ENCODE data around the gene FAM200C.

Gene FAM200C

DNA sequence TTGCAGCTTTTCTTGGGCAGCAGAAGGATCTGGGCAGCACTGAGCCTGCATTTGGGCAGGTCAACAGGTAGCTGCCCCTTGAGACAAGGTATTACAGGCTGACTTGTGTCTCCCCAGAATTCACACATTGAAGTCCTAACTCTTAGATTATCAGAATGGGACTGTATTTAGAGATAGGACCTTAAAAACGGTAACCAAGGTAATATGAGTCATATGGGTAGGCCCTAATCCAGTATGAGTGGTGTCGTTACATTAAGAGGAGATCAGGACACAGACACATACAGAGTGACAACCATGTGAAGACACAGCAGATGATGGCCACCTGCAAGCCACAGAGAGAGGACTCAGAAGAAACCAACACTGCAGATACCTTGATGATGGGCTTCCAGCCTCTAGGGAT is 32.6 kb downstream of the FAM200C start:
- no peak for DNase-seq (ENCODE audit: low read depth in 2 of 2)

DNA sequence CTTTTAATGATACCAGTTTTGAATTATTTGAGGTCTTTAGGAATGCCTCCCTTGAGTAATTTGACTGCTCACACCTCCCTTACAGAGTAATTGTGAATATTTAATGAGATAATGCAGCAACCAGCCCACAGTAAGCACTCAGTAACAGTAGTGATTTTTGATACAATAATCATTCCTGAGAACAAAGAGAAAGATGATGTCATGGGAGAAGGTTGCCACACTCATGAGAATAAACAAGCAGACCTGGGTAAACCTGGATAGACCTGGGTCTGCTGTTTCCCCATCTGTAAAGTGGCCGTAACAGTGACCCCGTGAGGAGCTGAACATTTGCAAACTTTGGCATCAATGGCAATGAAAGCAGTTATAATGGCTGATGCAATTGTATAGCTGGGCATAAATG is 33.6 kb downstream of the FAM200C start:
- DNase-seq (ENCODE audit: low read depth in 2 of 2) = no peak

DNA sequence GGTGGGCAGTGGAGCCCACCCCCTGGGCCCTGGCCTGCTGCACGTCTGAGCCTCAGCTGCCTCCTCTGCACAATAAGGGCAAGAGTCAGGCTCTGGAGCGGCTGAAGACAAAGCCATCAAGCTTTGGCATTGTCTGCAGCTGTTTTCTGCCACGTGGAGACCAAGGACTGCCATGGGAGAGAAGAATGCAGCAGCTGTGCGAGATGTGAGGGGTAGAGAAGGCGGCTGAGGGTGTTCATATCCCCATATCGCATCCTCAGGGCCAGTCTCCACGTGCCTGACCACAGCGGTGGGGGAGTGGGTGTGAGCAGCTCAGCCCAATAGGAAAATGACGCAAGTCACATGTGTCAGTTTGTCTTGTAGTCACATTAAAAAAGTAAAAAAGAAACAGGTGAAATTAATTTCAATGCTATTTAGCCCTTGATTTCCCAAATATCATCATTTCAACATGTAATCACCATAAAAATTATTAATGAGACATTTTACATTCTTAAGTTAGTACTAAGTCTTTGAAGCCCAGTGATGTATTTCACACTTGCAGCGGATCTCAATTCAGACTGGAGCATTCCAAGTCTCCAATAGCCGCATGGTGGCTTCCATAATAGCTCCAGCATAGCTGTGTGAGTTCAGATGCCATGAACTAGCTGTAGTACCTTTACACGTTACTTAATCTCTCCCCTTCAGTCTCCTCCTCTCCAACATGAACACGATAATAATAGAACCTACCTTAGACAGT is 36.0 kb downstream of the FAM200C start:
- no peak for DNase-seq (ENCODE audit: low read depth in 2 of 2)

DNA sequence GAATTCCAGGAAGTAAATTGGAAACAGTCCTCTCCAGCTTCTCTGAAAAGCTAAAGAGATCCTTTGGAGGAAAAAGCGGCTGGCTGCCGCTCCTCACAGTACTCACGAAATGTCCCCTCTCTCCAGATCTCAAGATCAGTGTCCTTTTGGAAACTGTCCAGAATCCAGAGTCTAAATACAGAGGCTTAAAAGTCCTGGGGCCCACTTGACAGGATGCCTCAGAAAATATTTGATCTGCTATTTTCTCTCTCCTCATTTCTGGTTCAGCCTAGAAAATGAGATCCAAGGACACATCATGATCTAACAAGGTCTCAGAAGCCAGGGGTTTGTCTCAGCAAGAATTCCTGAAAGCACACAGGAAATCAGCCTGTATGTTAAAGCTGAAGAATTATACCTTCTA is 36.6 kb downstream of the FAM200C start:
- no peak for DNase-seq (ENCODE audit: low read depth in 2 of 2)

DNA sequence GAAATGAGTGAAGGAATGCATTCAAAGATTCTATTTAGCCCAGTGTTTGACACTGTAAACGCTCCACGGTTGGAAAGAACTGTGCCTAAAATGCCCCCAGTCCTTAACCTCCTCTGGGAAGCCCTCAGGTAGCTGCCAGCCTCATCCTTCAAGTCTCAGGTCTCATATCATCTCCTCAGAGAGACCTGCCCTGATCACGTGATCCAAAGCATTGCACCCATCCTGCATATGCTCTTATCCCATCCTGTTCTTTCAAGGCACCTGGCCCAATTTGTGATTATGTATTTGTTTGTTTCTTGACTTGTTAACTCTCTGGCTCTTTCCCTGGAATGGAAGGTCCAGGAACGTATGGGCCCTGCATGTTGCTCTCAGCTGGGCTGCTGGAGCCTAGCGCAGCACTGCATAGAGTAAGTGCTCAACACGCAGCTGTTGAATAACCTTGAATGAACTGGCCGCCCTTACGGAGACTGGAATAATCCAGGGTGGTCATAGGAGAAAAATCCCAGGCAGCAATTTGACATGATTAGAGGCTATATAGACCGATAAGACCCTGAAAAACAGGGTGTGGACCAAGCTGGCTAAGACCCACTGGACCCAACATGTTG is 38.1 kb downstream of the FAM200C start:
- no peak for DNase-seq (ENCODE audit: low read depth in 2 of 2)

DNA sequence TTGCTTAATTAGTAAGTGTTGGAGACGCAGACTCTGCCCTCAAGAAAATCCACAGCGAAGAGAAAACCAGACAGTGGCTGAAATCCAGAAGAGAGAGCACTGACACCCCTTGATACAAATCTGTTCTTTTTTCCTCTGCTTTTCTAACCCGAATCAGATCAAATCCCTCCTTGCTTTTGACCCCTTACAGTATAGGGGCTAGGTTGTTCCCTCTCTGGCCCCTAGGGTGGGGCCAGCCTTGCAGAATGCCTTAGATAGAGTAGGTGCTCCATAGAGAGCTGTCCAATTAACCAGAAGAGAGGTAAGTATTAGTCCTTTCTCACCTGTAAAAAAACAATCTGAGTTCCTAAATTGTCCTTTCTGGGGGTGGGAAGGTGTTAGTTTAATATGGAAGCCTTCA is 39.5 kb downstream of the FAM200C start:
- no peak for DNase-seq (ENCODE audit: low read depth in 2 of 2)

DNA sequence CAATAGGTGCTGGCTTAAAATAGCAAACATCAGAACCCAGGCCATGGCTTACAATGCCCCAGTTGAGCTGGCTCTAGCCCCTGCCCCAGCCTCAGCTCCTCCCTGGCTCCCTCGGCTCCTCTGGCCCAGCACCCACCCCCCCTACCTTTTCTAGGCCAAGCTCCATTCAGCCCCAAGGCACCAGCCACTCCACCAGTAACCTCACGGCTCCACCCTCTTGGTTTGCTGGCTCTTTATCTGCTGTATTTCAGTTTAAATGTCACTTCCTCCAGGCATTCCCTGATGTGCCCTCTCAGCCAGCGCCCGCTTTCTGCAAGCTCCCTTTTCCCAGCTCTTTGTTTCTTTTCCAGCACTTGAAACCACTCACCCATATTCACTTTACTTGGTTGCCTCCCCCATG is 40.0 kb downstream of the FAM200C start:
- no peak for DNase-seq (ENCODE audit: low read depth in 2 of 2)

DNA sequence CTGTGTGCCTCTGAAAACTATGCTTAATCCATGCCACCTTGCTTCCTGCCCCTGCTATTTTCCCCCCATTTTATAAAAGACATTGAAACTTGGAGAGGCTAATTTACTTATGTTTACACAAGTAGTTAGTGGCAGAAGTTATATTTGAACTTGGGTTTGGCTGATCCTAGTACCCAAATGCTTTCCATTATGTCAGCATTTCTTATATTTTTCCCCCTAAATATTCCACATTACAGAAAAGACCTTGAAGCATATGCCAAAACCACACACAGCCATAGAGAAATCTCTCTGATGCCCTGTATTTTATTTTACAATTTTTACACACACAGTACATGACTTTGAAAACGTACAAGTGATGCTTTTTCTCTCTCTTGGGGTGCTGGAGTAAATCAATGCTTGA is 40.6 kb downstream of the FAM200C start:
- no peak for DNase-seq (ENCODE audit: low read depth in 2 of 2)

DNA sequence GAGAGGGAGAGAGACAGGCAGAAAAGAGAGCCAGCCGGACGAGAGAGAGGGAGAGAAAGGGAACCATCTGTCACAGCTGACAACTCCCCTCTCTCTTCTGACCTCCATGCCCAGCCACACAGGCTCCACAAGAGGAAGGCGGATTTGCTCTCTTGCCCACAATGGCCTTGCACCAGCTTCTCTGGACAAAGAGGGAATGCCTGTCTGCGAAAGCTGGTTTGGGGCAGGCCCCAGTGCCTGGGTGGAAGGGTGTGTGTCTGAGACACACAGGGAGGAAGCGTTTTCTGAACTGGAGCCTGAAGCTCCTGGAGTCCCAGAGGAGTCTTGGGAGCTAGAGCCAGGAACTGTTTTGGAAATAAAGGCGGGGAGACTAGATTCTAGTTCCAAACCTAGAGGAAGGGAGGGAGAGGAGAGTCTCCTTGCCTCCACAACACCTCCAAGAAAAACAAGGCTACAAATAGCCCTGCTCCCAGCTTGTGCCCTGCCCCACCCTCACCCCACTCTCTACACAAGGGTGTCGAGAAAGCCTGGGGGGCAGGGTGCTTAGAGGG is 41.9 kb downstream of the FAM200C start:
- no peak for DNase-seq (ENCODE audit: low read depth in 2 of 2)

DNA sequence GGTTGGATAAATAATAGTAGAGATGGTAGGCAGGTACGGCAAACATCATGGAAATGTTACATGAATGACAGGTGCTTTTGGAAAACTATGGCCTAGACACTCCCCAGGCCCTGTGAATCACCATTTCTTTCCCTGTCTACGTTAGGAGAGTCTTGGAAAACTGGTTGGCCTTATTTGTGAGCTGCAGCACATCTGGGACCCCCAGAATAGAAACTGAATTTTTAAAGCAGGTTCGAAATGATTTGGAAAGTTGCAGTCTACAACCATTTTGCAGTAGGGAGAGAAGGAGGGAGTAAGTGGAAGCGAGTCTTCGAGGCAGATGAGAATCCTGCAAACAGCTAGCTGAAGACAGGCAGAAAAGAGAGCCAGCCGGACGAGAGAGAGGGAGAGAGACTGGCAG is 42.5 kb downstream of the FAM200C start:
- DNase-seq (ENCODE audit: low read depth in 2 of 2) = no peak

DNA sequence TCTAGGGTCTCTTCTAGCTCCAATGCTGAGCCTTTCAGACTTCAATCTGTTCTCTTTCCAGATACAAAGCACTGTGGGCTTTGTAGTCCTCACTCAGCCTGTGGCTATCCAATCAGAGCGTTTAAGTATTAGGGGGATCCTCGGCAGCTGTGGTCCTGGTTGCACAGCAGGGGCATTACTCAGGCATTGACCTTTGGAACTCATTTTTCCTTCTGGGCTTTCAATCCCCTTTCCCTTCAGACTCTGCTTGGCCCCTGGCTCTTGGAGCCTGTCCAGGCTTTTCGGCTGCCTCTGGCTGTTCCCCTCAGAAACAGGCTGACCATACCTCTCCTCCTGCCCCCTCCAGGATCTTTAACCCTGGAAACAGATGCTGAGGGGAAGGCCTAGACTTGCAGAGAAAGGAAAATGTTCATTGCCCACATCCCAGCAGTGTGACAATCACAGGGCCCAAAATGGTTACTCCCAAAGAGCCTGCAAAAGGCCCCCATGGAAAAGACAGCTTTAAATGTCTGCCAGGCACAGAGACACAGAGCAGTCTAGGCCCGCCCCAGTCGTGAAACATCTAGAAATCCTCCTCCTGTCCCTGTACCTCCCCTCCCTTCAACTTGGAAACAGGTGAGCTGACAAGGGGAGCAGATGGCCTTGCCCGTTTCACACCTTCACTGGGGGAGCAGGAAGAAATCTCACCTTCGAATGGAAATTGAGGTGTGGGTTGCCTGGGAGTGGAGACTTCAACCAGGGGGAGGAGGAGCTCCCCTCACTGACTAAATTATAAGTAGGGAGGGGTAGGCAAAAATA is 43.1 kb downstream of the FAM200C start:
- DNase-seq (ENCODE audit: low read depth in 2 of 2) = no peak

DNA sequence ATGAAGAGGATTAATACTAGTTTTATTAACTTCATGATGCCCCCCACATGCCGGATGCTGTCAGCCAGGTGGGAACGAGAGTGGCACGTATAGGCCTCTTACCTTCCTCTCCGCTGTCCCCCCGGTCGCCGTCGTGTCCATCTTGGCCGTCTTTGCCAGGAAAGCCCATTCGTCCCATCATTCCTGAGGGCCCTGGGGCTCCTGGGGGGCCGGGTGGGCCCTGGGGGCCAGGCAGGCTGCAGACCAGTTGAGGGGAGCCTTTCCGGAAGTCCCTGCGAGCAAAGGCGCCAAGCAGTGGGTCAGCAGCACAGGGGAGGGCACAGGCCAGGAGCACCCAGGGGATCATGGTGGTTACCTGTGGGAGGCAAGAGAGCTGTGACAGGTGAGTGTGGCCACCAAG is 45.2 kb downstream of the FAM200C start:
- no peak for DNase-seq (ENCODE audit: low read depth in 2 of 2)

DNA sequence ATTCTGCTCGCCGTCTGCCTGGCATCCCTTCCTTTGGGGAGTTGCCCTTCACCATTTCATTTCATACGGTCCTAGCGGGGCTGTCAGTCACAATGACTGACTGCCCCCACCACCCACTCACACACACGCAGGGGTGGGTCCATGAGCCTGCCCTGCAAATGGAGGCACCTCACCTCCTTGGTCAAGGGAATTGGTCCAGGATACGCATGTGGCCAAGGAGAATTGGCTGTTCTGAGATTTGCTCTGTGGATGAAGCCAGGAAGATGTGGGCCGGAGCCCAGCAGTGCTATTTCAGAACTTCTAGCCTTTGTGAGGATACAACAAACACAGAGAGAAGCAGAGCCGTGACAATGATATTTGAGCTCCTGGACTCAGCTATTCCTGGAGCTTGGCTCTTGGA is 46.5 kb downstream of the FAM200C start:
- no peak for DNase-seq (ENCODE audit: low read depth in 2 of 2)

DNA sequence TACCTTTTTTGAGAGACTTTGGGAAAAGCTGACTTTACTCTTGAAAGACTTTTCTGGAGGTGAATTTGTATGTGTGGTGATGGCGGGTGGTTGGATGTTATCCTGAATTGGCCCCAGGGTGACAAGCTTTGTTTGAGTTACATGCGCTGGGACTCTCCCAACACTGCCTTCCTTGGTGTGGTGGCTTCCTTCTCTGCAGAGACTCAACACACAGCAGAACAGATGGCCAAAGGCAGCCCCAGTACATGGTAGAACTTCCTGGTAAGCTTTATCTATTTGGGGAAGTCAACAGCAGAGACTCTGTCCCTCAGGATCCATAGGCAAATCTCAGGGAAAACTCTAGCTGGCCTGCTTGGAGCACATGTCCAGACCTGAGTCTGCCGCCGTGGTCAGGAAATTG is 47.5 kb downstream of the FAM200C start:
- no peak for DNase-seq (ENCODE audit: low read depth in 2 of 2)

DNA sequence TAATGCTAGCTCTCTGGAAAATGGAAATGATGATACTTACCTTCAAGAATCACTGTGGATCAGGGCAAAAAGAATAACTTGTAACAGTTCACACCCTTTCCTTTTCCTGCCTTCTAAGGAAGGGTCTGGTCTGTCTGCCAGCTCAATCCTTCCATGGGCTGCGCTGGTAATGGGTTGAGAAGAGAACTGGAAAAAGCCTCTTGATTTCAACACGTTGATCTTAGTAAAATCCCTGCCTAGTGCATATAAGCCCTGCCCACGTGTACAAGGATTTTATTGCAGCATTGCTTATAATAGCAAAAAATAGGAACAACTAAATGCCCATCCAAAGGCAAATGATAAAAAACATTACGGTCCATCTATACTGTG is 49.9 kb downstream of the FAM200C start:
- DNase-seq (ENCODE audit: low read depth in 2 of 2) = no peak

DNA sequence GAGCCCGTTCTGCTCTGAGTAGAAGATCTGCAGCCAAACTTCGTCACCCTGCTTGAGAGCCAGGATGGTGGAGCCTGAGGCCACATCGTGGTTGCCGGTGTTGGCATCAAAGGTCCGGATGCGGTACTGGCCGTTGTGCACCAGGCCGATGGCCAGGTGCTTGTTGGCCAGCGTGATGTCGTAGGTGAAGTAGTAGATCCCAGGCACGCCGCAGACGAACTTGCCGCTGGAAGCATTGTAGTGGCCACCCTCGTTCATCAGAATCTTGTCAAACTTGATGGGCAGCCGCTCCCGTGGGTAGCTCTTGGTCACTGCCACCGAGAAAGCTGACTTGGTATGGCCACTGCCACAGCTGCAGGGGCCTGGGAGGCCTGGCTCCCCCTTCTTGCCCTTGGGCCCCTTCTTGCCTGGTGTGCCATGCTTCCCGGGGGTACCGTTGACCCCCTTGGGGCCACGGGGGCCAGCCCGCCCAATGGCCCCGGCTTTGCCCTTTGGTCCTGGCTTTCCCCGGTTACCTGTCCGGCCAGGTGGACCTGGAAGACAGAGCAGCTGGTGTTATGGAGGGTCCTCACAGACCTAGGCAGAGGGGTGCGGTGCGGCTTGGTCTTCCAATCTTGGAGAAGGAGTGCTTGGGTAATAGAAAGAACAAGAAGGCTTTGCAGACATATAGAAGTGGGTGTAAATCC is 50.5 kb downstream of the FAM200C start:
- no peak for DNase-seq (ENCODE audit: low read depth in 2 of 2)

DNA sequence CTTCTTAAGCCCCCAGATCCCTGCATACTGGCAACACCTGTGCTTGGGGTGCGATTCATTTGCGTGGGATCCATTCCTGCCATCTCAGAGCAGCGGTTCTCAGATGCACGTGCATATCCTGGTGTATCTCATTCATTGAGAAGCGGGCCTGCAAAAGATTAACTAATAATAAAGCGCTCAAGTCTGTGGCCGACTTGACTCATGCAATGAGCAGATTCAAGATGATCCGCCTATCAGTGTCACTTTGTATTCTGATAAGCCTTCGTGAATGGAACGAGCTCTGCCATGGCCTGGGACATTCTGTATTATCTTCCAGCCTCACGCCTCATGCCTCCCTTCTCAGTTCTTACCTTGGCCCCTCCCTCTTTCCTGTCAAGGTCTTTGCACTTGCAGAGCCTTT is 51.8 kb downstream of the FAM200C start:
- no peak for DNase-seq (ENCODE audit: low read depth in 2 of 2)

DNA sequence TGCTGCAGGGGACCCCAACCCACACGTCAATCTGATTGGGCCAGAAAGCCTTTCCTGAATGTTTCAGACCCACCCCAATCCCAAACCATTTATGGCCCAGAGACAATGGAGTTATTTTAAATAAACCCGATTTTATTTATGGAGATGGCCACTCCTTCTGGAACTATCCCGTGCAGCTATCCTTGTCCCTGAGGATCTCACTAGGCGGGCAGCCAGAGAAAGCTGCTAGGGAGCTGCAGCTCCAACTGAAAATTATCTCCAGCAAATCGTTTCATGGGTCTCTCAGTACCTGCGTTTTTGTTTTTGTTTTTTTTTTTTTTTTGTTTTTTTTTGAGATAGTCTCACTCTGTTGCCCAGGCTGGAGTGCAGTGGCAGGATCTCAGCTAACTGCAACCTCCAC is 52.4 kb downstream of the FAM200C start:
- no peak for DNase-seq (ENCODE audit: low read depth in 2 of 2)

Data from stimulated activated CD4-positive, alpha-beta T cell treated with anti-CD3 and anti-CD28 coated beads, Interleukin-15, amount 100 ng/mL, for 48 hours (primary cell).